Iris pigment epithelial cell (primary cell): ENCODE results near the gene AUTS2.

Experiments
- DNase-seq: peaks from one replicate; pipeline ENCODE4 v3.0.0-alpha.2; 2011; ENCODE audit warnings: low read depth

Gene AUTS2

DNA sequence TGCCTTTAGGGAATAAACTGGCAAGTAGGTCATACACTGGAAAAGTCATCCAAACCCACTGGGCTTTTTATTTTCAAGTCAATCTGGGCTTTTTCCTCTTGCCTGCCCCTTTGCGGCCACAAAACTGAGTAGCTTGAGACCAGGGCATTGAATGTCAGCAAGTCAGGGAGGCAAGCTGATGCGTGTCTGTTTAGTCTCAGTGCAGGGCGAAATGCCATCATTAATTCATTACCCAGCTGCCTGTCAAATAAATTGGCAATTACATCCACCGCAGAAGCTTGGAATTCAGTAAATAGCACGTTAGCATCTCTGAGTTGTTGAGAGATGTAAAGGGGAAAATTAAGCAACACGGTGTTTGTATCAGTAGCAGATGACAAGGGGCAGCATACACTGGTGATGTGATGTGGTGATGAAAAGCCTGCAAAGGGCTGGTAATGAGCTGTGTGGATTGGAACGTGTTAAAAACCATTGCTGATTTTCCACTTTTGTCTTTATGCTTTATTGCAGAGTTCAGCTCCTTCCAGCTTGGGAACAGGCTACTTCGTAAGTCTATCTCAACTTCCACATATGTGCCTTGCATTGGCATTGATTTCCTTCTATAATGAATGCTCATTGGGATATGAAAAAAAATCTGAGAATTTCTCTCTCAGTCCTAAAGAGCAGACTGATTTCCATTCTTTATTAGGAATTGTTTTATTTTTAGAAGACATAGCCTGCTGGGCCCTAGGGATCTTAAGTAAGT, 535.9 kb downstream of the AUTS2 start:
- DNase-seq, result no peak

DNA sequence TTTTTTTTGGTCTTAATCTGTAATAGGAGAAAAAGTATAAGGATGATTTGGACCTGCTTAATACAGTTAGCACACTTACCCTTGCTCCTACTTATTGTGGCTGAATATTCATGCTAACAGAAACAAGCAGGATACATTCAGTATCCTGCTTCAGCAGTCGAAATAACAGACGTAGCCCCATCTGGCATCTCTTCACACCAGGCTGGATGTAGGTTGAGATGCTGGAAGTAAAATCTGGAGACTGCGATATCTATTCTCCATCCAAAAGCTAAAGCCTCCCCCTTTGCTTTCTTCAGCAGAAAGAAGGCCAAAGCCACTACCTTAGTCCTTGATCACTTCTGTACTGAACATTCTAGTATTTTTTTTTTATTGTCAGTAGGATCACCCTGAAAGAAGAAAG, 537.4 kb downstream of the AUTS2 start:
- no peak for DNase-seq

DNA sequence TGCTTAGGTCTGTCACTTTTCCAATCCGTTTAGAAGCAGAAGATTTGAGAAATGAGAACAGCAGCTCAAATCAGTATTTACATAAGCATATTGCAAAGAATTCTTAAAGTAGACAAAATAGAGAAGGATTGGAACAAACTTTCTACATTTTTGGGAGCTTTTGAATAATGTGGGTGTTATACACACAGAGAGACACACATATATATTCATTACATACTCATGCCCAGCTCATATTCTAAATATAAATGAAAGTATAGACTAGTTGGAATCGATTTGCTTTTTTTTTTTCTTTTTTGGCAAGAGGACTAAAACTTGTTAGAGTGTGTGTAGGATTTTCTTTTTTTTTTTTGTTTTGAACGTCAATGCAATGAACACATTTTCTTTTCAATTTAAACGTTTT, 538.9 kb downstream of the AUTS2 start:
- DNase-seq, result no peak

DNA sequence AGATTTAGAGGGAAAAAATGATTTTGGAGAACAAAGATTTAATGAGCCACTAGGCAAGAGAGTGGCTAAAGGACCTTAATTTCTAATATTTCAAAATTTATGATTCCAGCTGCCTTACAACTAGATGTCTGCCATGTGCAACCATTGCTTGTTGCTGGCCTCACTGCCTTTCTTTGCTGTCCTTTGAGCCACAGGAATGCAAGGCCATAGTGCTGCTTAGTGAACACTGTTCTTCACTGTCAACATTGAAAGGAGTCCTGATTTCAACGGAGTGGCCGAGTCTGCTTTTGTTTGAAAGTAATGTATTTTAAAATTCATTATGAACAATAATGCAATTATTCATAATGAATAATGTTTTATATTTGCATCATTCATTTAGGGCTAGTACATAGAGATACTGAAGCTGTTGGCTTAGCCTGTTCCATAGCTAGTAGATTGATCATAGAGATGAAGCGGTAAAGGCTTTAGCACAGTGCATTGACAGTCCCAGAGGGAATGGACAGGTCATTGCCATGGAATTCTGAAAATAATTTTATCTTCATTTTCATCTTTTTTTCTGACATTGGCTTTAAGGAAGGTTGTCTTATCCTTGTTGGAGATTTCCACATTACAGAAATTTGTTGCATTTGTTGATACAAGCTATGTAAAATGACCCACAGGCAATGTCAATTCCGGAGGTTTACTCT, 544.1 kb downstream of the AUTS2 start:
- no peak for DNase-seq

DNA sequence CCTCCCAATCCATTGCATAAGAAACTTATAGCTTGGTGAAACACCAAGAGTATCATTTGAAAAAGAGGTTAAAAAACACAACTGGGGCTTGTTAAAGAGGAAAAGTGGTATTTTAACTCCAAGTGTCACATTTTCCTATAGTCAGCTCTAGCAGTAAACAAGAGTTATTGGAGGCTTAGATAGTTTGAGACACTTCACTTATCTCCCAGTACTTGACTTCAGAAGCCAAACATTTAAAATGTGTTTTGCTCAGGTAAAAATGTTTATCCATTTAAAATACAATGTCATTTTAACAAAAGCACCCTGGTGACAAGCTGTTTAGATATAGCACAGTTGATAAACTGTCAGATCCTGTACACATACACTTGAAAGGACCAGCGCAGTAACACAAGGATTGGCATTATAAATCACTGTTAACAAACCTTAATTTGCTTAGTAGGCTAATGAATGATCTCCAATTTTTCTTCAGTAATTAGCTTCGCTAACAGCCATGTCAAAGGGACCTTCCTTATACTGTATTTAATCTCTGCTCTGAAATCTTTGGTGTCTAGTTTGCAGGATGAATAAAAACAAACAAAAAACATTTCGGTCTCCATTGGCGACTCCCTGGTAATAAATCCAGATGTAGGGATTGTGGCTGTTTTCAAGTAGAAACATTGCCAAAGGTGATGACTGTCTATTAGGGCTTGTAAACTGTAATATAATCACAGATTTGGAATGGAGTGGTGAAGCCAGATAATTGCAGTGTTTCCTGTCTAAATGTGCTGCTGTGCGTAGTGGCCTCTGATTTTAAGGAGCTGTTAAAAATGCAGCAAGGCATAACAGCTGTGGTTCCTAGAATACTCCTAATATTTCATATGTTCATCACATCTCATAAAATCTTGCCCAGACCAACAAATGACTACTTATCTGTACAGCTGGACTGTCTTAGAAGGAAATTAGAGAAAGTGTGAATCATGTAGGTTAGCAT, 545.1 kb downstream of the AUTS2 start:
- no peak for DNase-seq

DNA sequence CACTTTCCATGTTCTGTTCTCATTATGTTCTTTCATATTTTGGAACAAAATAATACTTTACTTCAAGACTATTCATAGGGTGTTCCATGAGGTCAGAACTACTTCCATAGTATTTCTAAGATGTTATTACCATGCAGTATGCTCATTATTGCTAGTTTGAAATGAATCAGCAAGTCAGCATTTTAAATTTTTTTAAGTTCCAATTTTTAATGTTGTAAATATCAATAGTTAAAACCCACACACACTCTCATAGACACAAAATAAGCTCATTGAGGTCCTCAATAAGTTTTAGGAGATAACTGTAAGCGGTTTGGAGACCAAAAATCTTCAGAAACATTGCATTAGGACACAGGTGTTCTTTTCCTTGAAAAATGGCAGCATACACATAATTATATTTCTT, 550.7 kb downstream of the AUTS2 start:
- no peak for DNase-seq

DNA sequence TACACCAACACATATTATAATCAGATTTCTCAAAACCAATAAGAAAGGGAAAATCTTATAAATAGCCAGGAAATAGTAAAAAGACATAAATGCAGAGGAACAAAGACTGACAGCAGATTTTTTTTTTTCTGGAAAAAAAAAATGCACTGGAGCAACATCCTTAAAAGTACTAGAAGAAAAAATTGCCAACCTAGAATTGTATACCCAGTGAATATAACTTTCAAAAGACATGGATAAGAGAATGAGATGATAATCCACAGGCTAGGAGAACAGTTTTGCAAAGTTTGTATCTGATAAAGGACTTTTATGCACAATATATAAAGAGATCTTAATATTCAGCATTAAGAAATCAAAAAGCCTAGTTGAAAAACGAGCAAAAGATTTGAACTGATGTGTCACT, 554.0 kb downstream of the AUTS2 start:
- no peak for DNase-seq

DNA sequence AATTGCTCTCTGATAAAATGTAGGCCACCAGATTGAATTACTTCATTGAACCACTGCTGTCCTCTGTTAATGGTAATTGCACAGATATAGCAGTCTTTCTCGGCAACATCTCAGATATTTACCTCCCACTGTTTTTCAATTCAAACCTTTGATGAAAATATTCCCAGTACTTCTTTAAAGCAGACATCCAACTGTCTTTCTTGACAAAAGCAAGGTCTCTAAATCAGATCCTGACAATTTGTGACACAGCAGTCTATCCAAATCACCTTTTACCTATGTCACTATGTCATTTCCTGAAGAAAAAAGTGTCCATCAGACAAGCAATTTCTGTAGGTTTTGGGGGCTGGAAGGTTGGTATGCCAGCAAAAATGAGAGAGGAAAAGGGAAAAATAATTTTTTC, 555.7 kb downstream of the AUTS2 start:
- DNase-seq, result no peak

DNA sequence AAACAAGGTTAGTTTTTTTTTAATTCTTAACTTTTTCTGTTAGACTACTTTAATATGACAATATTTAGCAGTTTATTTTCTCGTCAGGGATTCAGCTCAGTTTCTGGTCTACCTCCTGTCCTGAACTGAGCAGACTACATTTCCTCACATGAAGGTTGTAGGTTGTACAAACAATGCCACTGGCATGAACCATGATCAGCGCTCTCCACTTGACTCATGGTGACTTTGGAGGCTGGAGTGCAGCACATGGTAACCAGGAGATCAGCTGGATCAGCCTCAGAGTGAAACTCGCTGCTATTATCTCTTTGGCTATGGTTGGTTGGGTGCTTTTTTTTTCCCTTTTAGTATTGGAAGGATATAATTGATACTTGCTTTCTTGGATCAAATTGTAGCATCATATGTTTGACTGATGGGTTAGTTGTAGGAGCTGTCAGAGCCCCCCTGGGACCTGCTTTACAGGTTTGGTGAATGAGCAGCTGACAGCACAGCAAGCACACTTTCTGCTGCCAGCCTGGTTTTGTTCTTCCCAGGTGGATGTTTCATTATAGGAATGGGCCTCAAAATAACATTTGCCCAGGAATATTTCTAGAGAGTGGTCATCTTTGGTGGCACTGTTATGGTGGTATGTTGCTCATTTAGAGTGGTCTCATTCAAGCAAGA, 556.4 kb downstream of the AUTS2 start:
- no peak for DNase-seq

DNA sequence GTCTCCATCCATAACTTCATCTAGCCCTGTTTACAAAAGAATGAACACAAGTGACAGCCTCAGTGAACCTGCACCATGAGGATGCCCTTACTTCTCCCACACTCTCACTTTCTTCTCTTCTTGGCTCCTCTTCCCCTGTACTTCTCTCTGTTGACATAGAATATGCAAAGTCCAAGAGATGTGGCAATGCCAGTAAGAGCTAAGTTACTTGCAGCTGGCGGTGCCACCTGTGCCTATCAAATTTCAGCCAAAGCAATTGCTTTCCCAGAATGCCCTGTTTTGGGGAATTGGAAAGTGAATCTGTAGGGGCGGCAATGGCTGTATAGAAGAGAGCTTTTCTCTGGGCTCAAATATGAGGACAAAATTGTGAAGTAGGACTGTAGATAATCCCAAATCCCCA, 557.8 kb downstream of the AUTS2 start:
- no peak for DNase-seq

DNA sequence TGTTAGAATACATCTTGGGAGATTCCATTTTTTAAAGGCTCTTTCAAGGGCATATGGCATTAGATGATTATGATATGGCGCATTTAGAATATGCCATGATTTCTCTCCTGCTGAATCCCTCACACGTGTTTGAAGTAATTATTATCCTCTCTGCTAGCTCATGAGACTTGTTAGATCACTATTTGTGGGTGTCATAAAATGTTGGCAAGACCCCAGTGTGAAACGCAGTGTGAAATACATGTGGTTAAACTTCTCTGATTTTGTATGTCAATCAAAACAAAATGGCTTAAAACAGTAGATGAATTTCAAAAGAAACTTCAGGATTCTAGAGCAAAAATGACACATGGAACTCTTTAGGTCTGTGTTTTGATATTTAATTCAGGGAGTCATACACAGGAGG, 560.8 kb downstream of the AUTS2 start:
- no peak for DNase-seq

DNA sequence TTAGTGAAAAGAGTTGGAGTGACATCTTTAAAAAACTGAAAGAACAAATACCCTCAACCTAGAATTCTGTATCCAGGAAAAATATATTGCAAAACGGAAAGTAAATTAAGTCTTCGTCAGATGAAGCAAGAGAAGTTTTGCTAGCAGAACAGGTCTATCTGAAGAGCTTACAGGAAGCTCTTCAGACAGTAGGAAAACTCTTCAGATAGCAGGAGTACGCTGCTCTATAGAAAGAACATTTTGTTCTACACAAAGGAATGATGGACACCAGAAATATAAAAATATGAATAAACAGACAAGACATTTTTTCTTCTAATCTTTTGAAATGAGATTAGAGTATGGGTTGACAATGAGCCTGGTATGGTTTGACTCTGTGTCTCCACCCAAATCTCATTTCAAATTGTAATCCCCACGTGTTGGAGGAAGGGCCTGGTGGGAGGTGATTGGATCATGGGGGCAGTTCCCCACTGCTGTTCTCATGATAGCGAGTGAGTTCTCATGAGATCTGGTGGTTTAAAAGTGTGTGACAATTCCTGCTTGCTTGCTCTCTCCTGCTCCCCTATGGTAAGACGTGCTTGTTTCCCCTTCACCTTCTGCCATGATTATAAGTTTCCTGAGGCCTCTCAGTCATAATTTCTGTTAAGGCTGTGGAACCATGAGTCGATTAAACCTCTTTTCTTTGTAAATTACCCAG, 567.3 kb downstream of the AUTS2 start:
- no peak for DNase-seq

DNA sequence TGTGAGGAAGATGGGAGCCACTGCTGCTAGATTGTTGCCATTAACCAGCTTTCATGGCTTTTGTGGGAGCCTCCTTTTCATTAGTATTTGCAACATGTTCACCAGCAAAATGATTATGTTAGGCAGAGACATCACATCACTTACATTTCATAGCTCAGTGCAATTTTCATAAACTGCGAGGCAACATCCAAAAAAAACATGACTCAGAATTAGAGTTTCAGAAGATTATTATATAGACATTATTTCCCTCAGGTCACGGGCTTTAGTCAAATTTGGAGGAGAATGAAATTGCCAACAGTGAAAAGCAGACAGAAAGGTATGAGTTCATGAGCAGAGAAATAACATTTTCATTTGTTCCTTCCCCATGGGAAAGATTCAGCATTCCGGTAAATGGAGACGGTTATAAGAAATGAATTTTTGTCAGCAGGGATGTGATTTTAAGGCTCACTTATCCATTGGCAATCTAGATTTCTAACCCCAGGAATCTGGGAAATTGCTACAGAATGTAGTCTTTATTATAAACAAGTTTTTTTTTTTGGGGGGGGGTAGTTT, 573.2 kb downstream of the AUTS2 start:
- DNase-seq, result no peak

DNA sequence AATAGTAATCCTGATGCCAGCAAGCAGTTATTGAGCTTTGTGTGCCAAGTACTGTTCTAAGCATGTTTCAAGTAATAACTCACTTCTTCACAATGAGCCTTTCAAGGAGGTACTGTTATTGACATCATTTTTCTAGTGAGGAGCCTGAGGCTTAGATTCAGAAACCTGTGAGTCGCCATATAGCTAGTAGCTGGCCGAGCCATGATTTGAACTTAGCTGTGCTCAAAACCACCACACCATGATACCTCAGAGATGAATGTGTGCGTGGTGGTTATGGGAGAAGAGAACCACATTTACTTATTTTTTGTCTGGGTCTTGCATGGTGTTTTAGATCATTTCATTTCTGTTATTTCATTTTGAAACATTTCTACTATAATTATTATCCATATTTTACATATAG, 578.9 kb downstream of the AUTS2 start:
- peak; percentile 18 for DNase-seq

DNA sequence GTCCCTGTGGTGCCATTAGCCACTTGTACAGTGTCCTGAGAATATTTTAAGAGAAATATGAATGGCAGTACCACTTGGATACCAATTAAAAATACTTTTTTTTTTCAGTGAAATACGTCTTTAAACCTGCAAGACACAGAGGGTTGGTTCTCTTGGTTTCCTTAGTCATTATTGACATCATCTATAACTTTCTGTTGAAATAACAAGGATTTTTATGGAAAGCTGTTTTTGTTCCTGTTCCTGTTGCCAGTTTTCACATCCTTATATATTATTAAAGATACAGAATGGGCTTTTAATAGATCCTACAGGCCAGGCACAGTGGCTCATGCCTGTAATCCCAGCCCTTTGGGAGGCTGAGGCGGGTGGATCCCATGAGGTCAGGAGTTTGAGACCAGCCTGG, 579.9 kb downstream of the AUTS2 start:
- no peak for DNase-seq

DNA sequence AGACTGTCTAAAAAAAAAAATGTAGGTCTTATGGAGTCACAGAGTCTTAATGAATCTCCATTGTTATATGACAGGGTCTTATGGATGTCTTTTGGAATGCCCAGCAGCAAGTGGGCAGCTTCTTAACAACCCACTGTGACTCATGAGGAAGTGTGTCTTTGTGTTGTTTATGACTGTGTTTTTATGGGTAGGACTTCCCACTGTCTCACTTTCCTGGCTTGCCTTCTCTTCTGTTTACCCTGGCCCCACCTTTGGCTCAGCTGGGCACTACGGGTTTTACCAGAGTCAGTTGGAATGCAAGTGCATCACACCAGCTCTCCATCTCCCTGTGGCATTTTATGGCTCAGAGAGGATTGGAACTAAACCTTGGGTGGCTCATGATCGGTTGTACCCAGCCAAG, 580.5 kb downstream of the AUTS2 start:
- DNase-seq, result peak; percentile 16

DNA sequence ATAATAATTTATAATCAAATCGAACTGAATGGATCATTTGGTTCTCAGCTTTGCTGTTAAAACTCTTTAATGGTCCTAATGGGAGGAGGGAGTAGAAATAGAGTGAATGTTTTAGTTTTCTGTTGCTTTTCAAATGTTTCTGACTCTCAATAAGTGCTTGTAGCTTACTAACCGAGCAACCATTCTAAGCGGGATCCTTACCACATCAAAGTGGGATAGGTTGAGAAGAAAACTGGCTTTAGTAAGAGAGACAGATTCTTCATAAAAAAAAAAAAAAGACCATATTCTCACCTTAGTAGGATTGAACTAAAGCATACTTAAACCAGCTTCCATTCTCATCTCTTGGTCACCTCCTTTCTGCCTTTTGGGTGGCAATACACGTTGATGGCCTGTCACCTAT, 584.2 kb downstream of the AUTS2 start:
- no peak for DNase-seq

DNA sequence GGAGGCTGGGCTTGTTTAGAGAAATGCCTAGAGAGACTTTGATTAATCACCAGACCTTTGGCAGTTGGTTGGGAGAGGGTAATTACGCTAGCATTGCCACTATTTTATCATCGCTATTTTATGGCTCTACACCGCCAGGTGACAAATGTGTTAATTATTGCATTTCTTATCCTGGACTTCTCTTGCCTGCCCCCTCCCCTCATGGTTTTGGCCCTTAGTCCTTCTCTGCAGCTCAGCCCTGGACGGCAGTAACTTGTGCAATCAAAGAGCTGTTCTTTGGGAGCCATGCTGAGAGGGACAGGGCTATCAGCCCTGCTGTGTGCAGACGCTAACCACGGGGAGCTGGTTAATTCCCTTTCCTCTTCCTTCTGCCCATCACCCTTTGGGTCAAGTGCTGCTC, 585.0 kb downstream of the AUTS2 start:
- no peak for DNase-seq

DNA sequence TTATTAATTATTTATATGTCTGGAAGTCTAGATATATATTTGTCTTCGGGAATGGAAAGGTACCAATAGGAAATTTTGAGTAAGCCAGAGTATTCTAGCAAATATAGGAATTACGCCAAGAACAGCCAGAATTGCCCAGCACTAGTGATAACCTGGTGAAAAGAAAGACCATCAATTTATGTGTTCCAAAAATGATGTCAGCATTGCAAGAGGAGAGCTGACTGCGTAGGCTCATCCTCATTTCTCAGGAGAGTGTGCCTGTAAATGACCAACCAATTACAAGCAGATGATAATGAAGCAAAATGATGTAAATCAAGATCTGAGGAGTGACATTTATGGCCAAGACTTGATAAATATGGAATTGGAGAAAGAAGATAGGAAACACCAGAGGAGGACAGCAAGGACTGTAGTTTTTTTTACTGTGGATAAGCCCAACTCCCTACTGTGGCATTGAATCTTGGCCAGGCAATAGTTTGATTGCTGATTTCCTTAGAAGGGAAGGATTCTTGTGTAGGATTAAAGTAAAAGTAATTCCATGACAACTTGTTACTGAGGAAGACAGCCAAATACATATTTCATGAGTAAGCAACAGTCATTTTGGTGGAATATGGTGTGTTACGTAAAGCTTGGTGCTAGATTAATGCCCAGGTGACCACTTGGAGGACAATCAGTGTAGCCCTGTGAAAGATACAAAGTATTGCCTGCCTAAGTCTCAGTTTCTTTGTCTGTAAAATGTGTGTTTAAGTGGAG, 590.8 kb downstream of the AUTS2 start:
- DNase-seq, result peak; percentile 10

DNA sequence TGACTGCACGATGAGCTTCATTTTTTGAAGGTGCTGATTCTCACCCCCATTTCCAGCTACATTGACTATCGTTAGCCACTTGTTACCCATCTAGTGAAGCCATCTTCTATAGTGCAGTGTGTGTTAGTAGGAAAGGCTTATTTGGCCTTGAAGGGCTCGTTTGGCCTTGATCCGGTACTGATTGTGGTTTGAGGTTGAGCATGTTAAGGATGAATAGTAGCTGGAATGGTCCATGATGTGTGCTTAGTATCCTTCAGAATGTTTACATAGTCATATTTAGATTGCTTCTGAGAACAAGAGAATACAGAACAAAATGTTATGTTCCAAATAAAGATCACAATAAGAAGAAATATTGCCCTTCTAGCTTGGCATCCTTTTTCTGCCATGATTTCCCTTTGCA, 591.5 kb downstream of the AUTS2 start:
- no peak for DNase-seq

DNA sequence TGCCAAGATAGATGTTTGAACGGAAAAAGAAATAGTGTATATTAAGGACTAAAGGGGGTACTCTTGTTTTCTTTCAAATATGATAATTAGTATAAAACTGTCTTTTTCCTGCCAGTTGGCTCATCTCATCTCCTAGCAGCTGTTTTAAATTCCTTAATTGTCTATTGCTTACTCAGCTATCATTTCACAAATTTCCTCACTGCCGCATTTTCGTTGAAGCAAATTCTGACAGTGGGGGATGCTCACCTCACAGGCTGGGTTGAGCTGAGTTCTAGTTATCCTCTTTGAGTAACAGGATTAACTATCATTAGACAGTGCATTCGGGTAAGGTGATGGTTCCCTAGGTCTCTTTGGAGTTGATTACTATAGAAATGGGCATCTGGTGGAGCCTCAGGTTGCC, 592.0 kb downstream of the AUTS2 start:
- DNase-seq, result no peak
